ENCODE measurements around the gene MTMR3.
A peak's percentile ranks its signal among the peaks of the same experiment; 100 is the strongest.

Gene MTMR3

DNA sequence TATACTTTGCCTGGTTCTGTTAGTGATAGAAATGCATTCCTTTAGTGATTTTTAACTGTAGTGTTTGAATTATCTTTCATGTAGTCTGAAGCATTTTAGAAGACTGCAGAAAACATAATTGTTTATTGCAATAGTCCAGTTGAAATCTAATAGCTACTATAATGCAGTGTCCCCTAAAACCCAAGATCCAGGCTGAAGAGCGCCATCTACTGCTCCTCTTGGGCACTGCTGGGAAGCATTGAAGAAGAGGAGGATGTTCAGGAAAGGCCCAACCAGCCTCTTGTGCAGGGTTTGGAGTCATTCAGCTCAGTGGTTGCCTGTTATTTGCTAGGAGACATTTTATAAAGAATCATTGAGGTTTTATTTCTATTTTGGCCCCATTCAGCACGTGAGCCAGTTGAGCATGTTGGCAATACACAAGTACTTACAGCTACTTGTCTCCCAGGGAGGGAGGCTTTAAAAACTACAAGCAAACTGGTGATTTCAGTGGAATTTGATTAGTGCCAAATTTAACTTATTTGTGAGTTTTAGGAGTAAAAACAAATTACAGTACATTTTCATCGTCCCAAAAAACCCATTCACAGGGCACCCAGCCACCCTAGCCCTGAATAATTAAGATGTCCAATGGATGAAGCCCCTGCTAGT, 122.4 kb downstream of the MTMR3 start:
- peak; percentile 78 to 81 for DNase-seq

DNA sequence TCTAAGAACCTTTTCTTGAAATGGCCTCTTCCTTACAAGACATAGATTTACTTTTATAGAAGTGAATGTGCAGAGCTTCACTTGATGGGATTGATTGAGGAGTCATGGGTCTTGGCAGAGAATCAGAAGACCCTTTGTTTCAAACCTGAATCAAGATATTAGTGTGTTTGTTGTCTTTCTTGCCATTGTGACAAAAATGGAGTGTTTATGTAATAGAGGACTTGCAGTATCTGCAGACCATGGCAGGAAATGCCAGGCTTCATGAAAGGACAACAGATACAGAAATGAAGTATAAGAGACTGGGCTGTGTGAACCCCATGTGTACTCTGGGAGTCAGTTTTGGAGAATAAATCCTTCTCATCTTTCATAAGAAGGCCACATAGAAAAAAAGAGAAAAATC, 124.4 kb downstream of the MTMR3 start:
- no peak for DNase-seq

DNA sequence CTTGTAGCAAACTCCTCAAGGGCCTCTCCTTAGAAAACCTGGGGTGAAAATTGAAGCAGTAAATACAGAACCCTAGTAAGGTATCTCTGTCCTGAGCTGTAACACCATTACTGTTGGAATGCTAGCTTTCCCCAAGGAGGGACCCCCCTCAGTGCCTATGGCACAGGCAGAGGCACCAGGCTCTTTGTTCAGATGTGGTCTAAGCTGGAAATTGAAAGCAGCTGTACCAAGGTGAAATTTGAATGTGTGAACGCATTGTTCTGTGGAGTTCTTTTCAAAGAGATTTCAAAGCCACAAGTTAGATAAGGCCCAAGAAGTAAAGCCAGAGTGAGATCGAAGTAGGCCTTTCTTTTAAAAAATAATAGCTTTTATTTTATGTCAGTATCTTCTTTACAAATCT, 125.4 kb downstream of the MTMR3 start:
- no peak for DNase-seq

DNA sequence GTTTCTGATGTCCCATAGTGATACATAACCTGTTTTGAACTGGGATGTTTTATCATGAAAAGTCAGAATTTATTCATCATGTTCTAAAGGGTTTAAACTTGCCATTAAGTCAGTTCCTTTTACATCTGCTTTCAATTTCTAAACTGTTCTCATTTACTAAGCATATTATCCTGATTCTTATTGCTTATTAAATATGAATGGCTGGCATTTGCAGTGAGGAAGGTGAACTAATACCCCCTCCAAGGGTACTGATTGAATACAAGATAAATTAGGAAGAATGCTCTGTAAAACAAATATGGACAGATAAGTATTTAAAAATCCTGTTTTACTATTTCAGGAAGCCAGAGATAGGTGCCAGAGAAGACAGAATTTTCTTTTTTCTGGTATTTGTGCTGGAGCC, 126.5 kb downstream of the MTMR3 start:
- no peak for DNase-seq

DNA sequence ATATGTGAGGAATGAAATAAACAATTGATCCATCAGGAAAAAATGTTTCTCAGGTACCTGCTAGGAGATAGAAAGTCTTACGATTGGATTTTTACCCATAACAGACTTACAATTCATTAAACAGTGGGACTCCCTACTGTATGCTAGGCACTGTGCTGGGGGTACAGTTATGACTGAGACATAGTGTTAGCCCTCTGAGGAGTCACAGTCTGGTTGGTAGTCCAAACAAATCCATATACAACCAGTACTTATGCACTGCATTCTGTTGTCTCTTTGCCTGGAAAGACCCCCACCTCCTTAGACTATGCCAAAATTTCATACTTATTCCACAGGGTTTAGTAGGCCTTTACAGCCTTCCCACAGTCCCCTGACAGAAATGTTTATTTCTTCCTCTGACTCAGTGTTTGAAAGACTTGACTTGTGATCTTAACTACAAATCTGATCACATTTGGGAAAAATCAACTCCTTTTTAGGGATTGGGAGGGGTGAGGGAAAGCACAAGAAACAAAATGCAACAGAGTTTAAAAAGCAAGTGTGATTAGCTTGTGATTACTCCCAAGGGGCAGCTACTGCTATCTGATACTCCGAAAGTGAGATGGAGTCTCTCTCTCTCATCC, 127.9 kb downstream of the MTMR3 start:
- no peak for DNase-seq

- DNase-seq: no peak
Measured at GRCh38 chr22:30013201-30013600, 130.2 kb downstream of the MTMR3 start.

GRCh38 chr22:30014244-30014643, 131.3 kb downstream of the MTMR3 start:
- no peak for DNase-seq

DNA sequence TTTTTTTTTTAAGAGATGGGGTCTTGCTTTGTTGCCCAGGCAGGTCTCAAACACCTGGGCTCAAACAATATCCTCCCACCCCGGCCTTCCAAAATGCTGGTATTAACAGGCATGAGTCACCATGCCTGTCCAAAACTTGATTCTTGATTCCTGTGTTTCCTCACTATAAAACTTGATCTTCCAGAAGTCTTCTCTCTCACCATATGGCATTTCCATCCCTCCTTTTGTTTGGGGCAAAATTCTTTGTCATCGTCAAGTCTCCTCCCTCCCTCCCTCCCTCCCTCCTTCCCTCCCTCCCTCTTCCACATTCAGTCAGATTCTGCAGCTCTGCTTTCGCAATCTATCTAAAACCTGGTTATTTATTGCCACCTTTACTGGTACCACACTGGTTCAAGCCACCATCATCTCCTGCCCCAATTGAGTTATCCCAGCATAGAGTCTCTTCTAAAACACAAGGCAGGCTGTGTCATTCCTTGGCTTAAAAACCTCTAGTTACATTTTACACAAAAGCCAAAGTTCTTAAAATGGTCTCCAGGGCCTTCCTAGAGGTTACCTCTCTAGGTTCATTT, 132.3 kb downstream of the MTMR3 start:
- no peak for DNase-seq

DNA sequence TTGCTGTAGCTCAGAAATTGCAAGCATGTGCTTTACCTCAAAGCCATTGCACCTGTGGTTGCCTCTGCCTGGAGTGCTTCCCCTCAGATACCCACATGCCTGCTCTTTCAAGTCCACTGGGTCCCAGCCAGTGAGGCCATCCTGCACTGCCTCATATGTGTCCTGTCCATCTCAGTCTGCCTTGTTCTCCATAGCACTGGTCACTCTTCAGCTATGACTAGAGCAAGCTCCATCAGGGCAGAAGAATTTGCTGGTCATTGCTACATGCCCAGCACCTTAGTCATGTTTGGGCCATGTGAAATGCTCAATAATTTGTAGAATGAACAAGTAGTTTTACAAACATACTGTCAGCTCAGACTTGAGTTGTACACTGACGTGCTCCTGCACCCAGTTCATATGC, 132.9 kb downstream of the MTMR3 start:
- DNase-seq: no peak

DNA sequence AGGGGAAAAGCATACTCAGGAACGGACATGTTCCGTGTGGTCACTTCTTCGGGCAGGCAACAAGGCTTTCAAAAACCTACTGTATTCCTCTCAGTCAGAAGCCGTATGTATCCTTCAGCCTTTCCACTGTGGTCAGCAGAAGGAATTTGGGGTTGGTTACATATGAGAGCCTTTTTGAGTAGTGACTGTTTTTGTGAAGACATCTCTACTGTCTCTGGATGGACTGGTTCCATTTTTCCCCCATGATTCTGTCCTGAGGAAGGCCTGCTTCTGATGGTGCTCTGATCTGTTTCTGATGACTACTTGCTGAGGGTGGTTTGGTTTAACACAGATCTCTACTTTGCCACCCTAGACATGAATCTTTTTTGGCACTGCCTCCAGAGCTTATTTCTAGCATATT, 133.6 kb downstream of the MTMR3 start:
- no peak for DNase-seq

DNA sequence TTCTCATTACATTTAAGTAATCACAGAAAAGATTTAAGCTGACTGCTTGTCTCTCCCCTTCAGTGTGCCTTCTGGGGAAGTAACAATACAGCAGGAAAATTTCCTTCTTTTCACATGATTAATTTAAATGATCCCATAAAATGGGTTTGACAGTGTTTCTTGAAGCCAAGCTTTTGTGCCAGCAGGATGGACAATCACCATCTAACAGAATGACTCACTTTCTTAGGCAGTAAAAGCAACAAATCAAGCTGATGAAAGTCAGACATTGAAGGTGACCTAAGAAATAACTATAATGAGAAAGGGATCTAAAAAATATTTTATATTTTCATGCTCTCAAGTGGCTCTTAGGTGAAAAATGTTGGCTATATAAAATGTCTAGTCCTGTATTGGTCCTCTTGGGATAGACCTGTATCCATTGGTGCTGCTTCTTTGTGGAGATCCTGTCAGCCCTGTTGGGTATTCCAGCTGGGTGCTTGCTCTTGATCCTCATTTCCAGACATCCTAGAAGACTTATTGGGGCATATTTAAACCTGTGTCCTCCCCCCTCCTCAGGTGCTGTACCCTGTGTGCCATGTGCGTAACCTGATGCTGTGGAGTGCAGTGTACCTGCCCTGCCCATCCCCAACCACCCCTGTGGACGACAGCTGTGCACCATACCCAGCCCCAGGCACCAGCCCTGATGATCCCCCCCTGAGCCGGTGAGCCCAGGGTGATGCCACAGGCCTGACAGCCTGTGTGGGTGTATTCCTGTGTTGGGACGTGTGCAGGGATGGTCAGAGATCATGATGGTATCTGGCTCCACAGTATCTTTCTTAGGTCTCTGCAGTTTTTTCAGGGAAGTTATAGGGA, 134.6 kb downstream of the MTMR3 start:
- no peak for DNase-seq

DNA sequence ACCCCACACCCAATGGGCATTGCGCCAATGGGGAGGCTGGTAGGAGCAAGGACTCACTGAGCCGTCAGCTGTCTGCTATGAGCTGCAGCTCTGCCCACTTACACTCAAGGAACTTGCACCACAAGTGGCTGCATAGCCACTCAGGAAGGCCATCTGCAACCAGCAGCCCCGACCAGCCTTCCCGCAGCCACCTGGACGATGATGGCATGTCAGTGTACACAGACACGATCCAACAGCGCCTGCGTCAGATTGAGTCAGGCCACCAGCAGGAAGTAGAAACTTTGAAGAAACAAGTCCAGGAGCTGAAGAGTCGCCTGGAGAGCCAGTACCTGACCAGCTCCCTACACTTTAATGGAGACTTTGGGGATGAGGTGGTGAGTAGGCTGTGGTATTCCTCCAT, 137.5 kb downstream of the MTMR3 start:
- no peak for DNase-seq

DNA sequence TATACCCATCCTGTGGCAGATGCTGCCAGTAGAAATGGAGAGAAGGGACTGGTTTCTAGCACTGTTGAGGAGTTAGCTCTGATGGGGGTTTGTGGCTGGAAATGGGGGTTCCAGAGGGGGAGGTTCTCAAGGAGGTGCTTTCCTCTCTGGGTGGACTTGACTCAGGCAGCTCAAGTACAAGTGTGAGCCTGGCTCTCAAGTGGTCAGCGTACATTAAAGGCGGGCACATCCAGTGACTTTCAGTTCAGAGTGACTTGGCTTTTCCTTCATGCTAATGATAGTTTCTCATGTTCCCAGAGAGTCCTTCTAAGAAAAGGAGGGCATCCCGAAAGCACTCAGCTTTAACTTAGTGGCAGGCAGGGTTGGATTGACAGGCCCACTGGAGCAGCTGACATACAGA, 138.4 kb downstream of the MTMR3 start:
- DNase-seq: no peak

DNA sequence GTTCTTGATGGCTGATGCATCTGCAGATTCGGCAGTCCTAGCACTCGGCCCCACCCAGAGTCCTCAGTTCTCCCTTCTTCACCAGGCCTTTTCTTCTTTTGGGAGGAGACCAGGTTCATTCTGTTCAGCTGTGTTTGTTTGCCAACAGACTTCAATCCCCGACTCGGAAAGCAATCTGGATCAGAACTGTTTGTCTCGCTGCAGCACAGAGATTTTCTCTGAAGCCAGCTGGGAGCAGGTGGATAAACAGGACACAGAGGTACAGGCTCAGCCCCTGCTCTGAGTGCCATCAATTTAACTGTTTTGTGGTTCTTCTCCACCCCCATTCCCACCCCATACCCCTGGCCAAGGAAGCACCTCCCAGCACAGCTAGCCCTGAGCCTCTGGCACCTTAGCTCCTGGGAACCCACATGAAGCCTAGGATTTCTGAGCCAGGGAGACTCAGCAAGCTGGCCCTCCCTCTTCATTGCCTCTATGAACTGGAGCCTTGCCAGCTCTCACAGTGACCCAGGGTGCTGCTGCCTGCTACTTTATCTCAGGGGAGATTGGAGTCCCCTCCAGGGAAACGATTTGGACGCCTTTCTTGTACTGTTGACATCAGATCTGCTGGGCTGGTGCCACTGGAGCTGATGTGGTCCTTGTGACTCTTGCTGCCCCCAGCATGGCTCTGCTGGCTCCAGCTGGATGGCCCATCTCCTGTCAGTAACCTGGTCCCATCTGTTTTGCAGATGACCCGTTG, 139.1 kb downstream of the MTMR3 start:
- no peak for DNase-seq

DNA sequence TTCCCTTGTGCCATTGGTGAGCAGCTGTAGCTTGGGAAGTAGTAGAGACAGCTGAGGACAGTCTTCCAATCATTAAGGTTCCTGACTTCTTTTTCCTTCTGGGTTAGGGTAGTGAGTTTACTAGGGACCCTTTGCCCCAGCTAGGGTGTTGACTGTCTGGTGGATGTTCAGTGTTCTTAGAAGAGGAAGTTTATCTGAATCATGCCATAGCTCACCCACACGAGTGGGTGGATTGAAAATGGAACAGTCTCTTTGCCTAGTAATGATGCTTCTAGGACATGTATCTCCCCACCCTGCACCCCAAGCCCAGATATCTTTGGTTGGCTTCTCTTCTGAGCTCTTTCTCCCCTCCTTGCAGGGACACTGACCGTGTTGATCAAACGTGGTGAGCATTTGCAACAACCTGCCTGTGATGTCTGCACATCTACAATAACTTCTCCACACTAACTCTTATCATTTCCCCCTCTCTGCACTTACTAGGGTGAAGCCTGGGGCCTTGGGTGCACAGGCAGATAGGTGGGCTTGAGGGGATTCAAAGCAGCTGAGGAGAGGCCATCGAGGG, 140.2 kb downstream of the MTMR3 start:
- DNase-seq: no peak

DNA sequence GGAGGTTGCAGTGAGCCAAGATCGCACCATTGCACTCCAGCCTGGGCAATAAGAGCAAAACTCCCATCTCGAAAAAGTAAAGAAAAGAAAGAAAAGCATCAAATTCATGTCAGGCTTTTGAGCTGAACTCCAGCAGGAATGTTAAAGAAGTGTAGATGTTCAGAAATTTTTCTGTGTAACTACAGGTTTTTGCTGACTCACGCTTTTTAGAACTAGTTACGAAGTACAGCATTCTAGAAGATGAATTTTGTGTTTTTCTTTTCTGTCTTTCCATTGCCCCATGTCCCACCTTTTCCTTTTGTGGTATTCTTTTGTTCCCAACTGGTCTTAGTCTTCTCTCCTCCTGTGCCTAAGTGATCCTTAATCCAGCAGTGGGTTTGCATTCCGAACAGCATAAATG, 141.3 kb downstream of the MTMR3 start:
- DNase-seq: no peak

DNA sequence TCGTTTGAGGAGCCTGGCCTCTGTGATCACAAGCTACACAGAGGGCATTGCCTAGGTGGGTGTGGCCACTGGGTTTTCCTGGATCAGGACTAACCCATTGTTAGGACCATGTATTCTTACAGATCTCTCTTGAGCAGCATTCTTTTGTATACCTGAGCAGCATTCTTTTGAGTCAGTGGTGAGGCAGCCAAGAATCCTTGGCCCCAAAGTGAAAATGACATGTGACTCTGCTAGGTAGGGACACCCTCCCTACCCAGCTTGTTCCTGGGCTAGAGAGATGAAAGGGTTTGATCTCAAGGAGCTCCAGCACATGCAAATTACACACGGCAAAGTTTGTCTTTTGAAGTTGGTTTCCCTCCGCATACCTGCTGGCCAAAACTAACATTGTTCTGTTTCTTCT, 142.2 kb downstream of the MTMR3 start:
- DNase-seq: no peak

GRCh38 chr22:30026756-30027155, 143.8 kb downstream of the MTMR3 start:
- no peak for DNase-seq

GRCh38 chr22:30027169-30027568, 144.2 kb downstream of the MTMR3 start:
- no peak for DNase-seq

- DNase-seq: no peak
Measured at GRCh38 chr22:30027791-30028190, 144.8 kb downstream of the MTMR3 start.

- DNase-seq: no peak
Measured at GRCh38 chr22:30028731-30029130, 145.8 kb downstream of the MTMR3 start.

GRCh38 chr22:30029512-30029911, 146.5 kb downstream of the MTMR3 start:
- DNase-seq: no peak

DNA sequence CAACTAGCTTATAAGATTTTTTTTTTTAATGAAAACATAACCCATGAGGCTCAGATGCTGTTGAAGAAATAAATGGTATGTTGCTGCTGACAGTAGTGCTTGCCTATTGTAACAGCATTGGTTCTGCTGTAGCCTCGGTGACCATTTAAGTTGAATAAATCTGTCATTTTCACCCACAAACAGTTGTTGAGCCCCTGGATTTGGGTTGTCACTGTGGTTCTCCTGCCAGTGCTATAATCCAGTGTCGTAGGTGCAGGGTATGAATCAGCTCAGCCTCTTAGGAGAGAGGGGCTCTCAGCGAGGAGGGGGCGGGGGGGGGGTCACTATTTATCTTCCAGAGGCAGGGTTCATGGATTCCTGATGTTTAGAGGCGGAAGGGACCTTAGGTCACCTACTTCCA, 147.4 kb downstream of the MTMR3 start:
- DNase-seq: no peak
